ENCODE measurements around the gene HTR3D. TPM values are rescaled to one million over a fixed set of nuclear protein-coding genes. Genes with fewer than 3 reads are reported as not detected.

Gene HTR3D
- total RNA-seq, 1 experiment from 2014 or later = not detected

GRCh38 chr3:184016811-184017671 is 14.5 kb upstream of the HTR3D start (continued):
- TF ChIP-seq CTCF (IDR thresholded peaks at IDR 0.05) = peak; percentile 99
- no peak for TF ChIP-seq ZNF671 (CRISPR knock-in tag; IDR thresholded peaks at IDR 0.05)
- TF ChIP-seq SP1 (CRISPR knock-in tag; conservative IDR thresholded peaks at IDR 0.05) = no peak
- no peak for TF ChIP-seq CDX4 (CRISPR knock-in tag; IDR thresholded peaks at IDR 0.05; ENCODE audit: borderline replicate concordance)
- TF ChIP-seq ZNF416 (CRISPR knock-in tag; IDR thresholded peaks at IDR 0.05) = no peak
- TF ChIP-seq ZNF138 (CRISPR knock-in tag; conservative IDR thresholded peaks at IDR 0.05) = no peak
- no peak for TF ChIP-seq SMAD4 (CRISPR knock-in tag; IDR thresholded peaks at IDR 0.05)
- no peak for TF ChIP-seq AR (CRISPR knock-in tag; IDR thresholded peaks at IDR 0.05)
- no peak for TF ChIP-seq CREB1 (CRISPR knock-in tag; IDR thresholded peaks at IDR 0.05)
- TF ChIP-seq GRHL2 (CRISPR knock-in tag; IDR thresholded peaks at IDR 0.05; ENCODE audit: insufficient replicate concordance, severe bottlenecking) = no peak
- no peak for TF ChIP-seq GABPB1 (CRISPR knock-in tag; IDR thresholded peaks at IDR 0.05)
- TF ChIP-seq ETV6 (CRISPR knock-in tag; IDR thresholded peaks at IDR 0.05) = no peak; the same call in 1 of the 2 replicates
- no peak for TF ChIP-seq ATF6 (CRISPR knock-in tag; IDR thresholded peaks at IDR 0.05)
- TF ChIP-seq TEAD1 (CRISPR knock-in tag; IDR thresholded peaks at IDR 0.05) = no peak; the same call in 1 of the 2 replicates
- no peak for TF ChIP-seq GTF2I (CRISPR knock-in tag; conservative IDR thresholded peaks at IDR 0.05)
- TF ChIP-seq HMGA2 (CRISPR knock-in tag; IDR thresholded peaks at IDR 0.05) = no peak
- no peak for TF ChIP-seq TCF7 (CRISPR knock-in tag; IDR thresholded peaks at IDR 0.05; ENCODE audit: low read depth)
- no peak for TF ChIP-seq USF1 (CRISPR knock-in tag; IDR thresholded peaks at IDR 0.05)
- no peak for TF ChIP-seq FOXP4 (CRISPR knock-in tag; IDR thresholded peaks at IDR 0.05)
- TF ChIP-seq NR1H2 (CRISPR knock-in tag; IDR thresholded peaks at IDR 0.05) = no peak
- TF ChIP-seq OVOL2 (CRISPR knock-in tag; IDR thresholded peaks at IDR 0.05; ENCODE audit: borderline replicate concordance) = no peak
- no peak for TF ChIP-seq TP53 (CRISPR knock-in tag; IDR thresholded peaks at IDR 0.05)
- TF ChIP-seq ATF3 (CRISPR knock-in tag; conservative IDR thresholded peaks at IDR 0.05) = no peak
- peak; percentile 55; the same call in 1 of the 2 replicates for TF ChIP-seq ZNF423 (CRISPR knock-in tag; IDR thresholded peaks at IDR 0.05)
- peak; percentile 68; the same call in 1 of the 2 replicates for TF ChIP-seq MLX (CRISPR knock-in tag; IDR thresholded peaks at IDR 0.05)
- TF ChIP-seq NR2C2 (CRISPR knock-in tag; IDR thresholded peaks at IDR 0.05) = no peak
- peak; percentile 100 for TF ChIP-seq ZNF121 (CRISPR knock-in tag; IDR thresholded peaks at IDR 0.05)
- TF ChIP-seq CBFB (CRISPR knock-in tag; IDR thresholded peaks at IDR 0.05; ENCODE audit: low read depth) = no peak
- no peak for TF ChIP-seq IRF2 (CRISPR knock-in tag; IDR thresholded peaks at IDR 0.05; ENCODE audit: borderline replicate concordance, low read depth)
- TF ChIP-seq NR3C1 (CRISPR knock-in tag; conservative IDR thresholded peaks at IDR 0.05; ENCODE audit: low read depth) = no peak

Data from WTC11 (cell line).